ENCODE data around the gene MST1.
"Not testable (repeated sequence)": the region's sequence is repeated elsewhere in the genome, so short reads cannot be mapped to it uniquely, and the experiment has no call there.

The MST1 gene

DNA sequence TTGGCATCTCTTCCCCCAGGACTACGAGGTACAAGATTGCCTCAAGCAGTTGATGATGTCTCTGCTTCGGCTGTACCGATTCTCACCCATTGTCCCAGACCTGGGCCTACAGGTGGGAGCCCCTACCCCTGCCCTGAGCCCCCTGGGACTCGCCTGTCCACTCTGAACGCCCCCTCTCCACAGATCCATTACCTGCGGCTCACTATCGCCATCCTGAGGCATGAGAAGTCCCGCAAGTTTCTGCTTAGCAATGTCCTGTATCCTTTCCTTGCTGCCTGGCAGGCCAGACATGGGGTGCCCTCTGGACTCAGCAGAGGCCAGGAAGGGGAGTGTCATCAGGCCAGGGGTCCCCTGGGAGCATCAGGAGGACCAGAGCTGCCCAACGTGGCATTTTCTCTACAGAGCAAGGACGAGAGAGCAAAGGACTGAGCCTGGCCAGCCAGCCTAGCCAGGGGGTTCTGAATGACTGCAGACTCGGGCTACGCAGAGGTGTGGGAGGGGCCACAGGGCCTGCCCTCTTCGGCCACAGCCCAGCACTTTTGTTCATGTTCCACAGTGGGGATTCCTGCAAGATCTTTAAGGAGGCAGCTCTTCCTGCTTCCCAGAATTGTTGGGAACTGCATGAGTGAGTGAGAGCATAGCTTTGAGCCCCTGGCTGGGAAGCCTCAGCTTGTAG is 11.3 kb upstream of the MST1 start:
- DNase-seq, result no peak

DNA sequence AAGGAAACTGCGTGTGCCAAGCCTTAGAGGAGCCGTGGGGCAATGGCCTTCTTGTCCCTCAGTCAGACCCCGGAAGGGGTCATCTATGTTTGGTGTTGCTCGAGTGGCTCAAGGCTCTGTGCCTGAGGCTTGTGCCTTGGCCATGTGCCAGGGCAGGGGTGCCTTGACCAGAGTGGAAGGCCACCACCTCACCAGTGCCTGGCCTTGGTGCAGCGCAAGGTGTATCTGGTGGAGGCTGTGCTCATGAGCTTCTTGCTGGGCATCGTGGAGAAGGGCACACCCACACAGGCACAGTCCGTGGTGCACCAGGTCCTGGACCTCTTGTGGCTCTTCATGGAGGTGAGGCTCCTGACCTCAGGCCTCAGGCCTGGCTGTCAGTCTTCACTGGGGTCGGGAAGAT is 10.7 kb upstream of the MST1 start:
- DNase-seq, result no peak

DNA sequence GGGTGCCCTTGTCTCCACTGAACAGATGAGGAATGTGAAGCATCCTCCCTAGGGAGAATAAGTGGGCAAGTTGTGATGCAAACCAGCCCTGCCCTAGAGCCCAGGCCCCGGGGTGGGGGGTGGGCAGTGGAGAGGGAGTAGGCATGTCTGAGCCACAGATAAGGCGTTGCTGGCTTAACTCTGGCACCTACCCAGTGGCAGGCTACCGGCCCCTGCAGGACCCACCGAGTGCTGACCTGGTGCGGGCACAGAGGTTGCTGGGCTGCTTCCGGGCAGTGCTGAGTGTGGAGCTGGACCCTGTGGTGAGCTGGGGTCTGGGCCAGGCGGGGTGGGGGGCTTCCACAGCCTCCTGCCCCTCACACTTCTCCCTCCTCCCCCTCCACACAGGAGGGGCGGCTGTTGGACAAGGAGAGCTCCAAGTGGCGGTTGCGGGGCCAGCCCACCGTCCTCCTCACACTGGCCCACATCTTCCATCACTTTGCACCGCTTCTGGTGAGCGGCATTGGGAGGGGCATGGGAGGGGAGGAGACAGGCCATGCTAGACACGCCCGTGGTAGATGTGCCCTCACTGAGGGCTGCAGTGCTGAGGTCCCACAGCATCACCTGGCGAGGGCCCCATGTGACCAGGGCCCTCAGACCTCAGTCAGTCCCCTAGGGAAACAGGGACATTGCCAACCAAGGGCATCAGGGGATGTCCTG is 10.2 kb upstream of the MST1 start:
- DNase-seq, result no peak

DNA sequence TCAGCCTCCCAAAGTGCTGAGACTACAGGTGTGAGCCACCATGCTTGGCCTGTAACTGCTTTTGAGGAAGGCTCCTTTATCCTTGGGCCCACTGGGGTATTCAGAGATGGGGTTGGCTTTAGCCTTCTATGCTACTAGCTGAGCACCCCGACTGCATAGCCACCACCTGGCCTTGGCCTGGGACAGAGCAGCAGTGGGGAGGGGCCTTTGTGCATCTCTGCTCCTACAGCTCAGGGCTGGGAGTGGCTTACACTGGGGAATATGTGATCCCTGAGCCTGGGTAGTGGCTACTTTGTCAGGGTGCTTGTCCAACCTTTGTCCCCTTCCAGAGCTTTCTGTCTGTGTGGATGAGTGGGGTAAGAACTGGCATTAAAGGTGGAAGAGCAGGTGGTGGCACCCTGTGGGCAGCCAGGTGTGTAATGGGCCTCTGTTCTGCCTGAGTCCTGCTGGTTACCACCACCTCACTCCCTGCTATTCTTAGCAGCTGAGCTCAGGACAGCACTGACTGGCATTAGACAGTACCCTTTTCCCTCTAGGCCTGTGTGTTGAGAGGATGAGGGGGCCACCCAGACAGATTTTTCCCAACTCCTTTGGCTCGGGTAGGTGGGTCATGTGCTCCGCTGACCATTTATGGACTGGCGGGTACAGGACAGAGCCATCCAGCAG is 6.2 kb upstream of the MST1 start:
- DNase-seq, result not testable (repeated sequence)

DNA sequence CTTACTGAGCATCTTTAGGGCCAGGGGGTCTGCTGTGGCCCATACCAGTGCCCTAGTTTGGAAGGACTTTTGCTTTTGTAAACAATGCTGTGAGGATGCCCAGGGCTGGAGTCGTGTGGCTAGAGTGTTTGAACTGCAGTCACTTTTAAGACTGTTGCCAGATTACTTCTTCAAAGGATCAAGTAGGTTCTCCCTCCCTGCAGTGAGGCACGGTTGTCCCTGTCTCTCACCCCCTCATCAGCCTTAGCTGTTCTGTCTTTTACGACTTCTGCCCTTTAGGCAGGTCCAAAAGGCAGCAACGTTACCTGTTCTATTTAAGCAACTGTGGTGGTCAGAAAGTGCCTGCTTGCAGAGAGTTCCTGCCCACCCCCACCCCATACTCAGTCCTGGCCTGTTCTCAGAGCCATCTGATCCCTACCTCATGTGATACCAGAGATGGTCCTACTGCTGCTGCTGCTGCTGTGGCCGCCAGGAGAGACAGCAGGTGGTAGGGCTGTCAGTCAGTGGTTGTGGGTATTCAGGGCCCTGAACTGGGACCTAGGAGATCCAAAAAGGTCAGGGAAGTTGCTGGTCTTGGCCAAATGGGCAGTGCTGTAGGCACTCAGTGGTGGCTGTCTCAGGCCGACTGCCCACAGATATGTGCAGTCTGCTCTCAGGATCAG is 5.3 kb upstream of the MST1 start:
- not testable (repeated sequence) for DNase-seq

DNA sequence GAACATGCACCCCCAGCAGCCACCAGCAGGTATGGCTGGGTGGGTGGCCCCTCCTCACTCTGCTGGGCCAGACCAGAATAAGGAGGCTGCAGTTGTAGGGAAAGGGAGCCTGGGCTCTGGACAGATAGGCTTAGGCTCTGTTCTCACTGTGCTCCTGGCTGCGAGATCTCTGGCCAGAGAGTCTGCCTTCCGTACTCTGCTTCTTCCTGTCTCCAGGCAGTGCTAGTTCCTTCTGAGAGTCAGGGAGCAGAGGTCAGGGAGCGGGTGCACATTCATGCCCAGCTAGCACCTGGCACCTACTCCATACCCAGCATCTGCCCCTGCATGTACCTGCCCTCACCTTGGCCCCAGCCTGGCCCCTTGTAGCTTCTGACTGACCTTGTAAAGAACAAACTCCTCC is 2.2 kb upstream of the MST1 start:
- not testable (repeated sequence) for DNase-seq

DNA sequence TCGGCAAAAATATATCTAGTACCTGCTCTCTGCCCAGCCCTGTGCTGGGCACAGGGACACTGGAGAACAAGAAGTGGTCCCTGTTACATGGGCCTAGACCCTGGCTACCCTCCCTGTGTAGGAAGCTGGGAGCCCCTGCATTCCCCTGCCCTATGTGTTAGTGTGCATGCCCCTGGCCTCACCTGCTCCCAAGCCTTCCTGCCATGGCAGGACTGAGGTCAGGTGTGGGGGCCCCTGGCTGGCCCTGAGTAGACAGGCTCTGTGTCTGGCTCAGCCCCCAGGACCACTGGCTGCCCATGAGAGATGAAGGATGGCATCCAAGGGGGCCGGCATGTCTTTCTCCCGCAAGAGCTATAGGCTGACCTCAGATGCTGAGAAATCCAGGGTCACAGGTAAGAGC is 1.6 kb upstream of the MST1 start:
- not testable (repeated sequence) for DNase-seq

DNA sequence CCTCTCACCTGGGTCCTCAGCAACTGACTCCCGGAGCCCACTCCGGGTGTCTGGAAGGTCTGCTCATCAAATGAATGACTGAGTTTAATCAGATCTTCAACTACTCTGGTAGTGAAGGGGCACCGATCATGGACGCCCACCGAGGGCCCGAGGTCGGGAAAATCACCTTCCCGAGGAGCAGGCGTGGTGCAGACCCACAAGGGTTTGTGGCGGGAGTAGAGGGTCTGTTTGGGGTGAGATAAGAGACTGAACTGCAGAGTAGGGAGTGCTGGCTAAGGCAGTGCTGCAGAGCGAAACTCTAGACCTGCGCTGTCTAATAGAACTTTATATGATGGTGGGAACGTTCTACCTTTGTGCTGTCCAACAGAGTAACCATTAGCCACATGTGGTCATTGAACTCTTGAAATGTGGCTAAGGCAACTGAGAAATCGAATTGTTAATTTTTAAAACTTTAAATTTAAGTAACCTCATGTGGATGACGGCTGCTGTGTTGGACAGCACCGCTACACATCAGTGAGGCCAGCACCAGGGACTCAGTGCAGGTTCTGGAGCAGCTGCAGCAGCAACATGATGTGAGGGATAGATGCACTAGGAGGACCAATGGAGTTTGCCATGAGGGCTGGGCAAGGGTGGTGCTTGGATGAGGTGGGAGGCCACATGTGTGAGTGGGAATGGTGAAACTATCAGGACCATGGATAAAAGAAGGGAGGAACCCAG is 792 bp upstream of the MST1 start:
- not testable (repeated sequence) for DNase-seq

DNA sequence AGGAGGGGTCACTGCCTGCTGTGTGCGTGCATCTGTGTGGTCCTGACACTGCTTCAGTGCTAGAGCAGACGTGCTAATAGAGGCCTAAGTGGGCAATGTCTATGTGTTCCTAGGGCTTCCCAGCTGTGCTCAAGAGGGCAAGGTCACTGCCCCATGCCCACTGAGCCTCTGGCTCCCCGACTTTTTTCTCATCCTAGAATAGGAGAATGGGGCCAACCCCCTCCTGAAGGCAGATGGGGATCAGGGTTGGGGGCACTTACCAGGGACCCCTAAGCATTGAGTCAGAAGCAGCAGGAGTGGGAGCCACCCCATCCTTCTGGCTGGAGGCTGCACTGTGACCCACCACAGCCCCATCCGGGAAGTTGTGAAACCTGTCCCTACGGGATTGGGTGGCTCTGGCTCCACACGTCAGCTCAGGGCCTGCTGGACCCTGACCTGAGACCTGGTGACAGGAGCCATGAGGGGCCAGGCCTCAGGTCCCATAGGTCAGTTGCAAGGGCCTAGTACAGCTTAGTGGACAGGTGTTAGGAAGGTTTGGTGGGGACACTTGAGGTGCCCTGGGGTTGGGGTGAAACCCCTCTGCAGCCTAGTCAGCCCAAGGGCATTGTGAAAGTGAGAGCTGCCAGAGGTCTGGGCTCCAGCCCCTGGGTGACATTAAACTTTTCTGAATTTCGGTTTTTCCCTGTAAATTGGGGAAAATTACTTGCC is 782 bp downstream of the MST1 start:
- not testable (repeated sequence) for DNase-seq

DNA sequence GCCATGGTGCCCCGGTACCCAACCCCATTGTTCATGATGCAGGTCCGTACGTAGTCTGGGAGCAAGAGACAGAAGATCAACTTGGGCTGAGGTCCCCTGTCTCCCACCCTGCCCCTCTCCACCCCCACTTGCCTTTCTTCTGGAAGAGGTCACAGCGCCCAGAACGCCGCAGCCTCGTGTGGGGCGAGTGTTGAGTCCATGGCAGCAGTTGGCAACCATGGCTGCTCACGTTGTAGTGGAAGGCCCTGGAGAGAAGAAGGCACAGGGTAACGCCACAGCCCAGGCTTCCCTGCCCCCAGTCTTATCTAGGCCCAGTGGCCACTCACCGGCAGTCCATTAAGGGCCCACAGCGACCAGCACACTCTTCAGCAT is 1.9 kb downstream of the MST1 start:
- DNase-seq, result not testable (repeated sequence)

DNA sequence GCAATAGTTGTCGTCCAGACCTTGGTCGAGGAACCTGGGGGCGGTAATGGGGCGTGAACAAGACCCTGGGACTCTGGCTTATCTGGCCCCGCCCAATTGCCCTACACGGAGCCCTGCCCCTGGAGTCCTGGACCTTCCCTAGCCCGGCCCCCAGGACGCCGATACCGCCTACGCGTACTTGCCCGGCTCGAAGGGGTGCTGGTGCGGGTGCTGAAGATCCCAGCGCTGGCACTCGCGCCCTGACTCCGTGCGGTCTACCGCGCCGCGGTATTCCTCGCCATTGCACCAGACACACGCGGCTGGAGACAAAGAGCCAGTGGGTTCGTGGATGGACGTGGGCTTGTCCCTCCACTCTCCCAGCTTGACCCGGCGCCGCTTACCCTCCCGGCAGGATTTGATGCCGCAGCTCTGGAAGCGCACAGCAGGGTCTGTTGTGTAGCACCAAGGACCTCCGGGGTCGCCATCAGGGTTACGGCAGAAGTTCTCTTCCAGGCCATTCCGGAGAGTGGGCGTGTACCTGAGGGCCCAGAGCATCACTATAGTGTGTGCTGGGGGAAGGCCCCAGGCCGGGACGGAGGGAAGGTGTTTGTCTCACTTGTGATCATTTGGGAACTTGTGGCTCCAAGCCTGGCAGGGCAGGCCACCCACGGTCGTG is 2.4 kb downstream of the MST1 start:
- DNase-seq, result peak in 3 of 5 donors; percentile 24 to 32 (median 26)

DNA sequence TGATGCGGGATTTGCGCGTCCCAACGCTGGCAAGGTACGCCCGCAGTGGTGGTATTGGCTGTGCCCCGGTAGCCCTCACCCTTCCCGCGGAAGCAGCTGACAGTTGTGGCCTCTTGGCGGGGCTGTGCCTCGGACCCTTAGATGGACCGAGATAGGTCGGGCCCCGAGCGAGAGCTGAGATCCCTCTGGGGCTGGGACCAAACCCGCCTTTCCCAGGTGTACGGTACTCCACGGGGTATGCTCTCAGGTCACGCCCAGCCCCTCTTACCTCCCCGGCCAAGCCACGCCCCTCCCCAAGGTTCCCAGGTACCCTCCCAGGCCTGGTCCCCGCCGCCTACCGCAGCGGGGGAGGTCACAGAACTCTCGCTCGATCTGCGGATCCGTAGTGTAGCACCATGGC is 2.9 kb downstream of the MST1 start:
- peak in 2 of 5 donors; percentile 17 to 31 for DNase-seq

DNA sequence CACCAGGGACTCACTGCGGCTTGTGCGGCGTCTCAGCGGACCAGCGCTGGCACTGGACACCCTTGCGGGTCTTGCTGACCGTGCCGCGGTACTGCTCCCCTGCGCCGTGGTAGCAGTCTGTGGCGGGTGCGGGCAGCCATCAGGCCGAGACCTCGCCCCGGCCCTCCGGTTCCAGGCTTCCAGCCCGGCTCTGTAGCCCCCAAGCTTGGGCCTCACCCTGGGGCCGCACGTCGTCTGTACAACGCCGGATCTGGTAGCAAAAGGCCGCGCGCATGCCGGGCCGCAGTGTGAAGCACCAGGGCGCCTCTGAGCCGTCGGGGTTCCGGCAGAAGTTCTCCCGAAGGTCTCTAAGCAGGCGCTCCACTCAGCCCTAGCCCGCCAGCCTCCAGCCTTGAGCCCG is 3.4 kb downstream of the MST1 start:
- not testable (repeated sequence) for DNase-seq

DNA sequence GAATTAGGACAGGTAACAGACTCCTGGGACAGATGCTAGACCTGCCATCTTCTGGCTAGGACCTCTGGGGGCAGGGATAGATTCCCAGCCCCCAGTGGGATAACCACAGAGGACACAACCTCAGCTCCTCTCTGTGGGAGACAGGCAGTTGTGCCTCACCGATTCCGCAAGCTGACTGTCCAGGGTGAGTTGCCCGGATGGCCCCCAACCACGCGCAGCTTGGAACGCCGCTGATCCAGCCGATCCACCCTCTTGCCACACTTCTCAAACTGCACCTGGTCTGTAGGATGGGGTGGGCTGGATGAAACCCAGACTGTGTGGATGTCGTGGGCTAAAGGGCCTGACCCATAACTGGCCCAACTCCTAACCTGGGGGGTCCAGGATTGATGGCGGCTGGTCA is 4.2 kb downstream of the MST1 start:
- not testable (repeated sequence) for DNase-seq

DNA sequence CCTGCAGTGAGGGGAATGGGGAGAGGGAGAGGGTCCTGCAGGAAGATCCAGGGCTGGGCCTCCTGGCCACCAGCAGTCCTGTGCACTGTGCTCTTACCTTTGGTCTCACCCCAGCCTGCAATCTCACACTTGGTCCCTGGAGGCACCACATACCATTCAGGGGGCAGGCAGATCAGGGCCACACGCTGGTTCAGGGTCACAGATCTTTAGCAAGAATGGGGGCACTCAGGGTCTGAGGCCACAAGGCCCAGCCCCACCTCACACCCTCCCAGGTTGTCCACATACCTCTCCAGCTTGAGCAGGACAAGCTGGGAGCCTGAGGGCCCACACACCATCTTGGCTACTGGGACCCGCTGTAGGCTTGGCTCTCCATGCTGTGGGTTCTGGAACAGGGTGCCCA is 4.8 kb downstream of the MST1 start:
- not testable (repeated sequence) for DNase-seq

DNA sequence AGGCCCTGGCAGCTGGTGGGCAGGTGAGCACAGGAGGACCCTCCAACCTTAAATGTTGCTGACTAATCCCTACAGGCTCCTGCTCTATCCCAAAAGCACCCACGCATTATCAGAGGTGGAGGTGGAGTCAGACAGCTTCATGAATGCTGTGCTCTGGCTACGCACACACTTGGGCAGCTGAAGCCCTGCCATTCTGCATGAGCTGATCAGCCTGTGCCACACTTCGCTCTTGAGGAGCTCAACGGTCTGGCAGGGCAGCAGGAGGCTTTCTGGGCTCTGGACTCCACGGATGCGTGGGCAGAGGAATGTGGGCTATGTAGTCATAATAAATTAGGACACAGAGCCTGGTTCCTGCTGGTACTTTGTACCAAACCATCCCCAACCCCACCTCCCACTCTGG is 6.1 kb downstream of the MST1 start:
- no peak for DNase-seq

DNA sequence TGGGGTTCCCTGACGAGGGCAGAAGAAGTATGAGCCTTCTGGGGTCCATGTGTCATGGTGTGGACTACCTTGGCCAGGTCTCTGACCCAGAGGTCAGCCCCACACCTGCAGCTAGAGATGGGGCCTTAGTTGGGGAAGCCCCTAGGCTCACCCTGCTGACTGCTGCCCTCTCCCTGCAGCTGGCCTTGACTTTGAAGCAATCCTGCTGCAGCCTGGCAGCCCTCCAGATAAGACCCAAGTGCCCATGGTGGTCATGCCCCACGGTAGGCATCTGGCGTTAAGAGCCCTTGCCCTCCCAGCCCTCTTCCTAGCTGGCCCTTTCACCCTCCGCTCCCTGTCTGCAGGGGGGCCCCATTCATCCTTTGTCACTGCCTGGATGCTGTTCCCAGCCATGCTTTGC is 7.7 kb downstream of the MST1 start:
- DNase-seq, result no peak

DNA sequence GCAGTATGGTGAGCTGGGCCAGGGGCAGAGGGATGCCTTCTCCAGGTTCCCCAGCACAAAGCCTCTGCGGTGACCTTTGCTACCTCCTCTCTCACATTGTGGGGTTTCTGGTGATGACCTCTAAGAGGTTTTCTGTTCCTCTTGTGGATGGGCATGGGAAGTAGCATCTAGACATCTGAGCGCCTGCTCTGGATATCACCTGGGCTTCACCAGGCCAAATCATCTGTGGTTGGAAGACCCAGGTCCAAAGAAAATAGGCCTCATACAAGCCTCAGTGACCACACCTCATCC is 8.1 kb downstream of the MST1 start:
- DNase-seq, result no peak

DNA sequence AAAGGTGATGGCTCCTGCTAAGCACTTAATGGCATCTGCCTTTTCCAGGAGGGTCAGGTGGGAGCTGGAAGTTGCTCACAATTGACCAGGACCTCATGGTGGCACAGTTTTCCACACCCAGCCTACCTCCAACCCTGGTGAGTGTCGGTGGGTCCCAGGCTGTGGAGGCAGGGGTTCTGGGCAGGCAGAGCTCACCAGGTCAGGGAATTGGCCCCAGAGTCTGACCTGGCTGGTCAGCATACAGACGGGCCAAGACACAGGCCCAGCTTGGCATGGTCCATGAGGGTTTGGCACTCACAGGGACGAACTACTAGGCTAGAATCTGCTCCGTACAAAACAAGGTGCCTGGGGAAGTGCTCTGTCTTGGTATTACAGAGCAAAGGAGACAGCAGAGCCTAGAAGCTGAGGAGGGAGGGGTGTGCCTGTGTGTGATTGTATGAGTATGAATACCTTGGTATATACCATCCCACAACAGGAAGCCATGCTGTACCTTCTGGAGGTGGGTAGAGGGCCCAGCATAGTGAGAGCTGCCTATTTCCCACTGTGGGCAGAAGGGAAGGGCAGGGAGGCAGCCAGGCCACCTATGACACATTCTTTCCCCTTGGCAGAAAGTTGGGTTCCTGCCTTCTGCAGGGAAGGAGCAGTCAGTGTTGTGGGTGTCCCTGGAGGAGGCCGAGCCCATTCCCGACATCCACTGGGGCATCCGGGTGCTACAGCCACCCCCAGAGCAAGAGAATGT is 8.6 kb downstream of the MST1 start:
- no peak for DNase-seq

DNA sequence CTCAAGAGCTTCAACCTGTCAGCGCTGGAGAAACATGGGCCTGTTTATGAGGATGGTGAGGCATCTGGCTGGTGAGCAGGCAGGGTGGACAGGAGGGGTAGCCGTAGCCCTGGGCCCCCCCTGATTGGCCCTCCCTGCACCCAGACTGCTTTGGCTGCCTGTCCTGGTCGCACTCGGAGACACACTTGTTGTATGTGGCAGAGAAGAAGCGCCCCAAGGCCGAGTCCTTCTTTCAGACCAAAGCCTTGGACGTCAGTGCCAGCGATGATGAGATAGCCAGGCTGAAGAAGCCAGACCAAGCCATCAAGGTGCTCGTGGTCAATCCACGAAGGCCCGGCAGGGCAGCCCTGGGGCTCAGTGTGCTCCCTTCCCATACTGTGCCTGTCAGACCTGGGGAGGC is 13.4 kb downstream of the MST1 start:
- no peak for DNase-seq

DNA sequence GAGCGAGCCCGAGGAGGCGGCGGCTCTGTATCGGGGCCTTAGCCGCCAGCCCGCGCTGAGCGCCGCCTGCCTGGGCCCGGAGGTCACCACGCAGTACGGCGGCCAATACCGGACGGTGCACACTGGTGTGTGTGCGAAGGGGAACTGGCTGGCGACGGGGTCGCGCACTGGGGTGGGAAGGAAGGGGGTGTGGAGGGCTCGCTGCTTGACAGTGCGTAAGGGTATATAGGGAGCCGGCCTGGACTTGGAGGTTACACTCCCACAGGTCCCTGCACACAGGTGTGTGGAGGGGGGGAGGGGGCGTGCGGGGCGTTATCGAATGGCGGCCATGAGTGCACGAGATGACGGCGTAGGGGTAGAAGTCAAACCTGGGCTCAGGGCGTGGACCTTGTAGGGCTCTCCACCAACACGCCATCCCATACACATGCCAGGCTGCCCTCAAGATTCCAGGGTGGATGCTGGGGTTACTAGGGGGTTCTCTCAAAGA is 14.7 kb downstream of the MST1 start:
- DNase-seq, result no peak
